Activated B cell treated with CpG ODN at 0.5 μM for 24 hours (primary cell): ENCODE data around the gene HSH2D. TPM values are rescaled to one million over a fixed set of nuclear protein-coding genes. Genes with fewer than 3 reads are reported as not detected.

Experiments
- ATAC-seq: fragments of 200-7000 bp; cut with Tn5 transposase; one replicate; pipeline ENCODE4 v1.10.0; 2021; ENCODE audit warnings: low read depth, mild to moderate bottlenecking, moderate library complexity
- CTCF ChIA-PET: fragments of 350-600 bp; sonication (Branson Sonifier 250); formaldehyde crosslinking; loops from one replicate; lab custom pipeline; 2021; ENCODE audit warnings: antibody characterized with exemption; lab: Charles Lee
- POLR2A ChIA-PET: fragments of 350-600 bp; sonication (Branson Sonifier 250); formaldehyde crosslinking; loops from one replicate; lab custom pipeline; 2021; ENCODE audit warnings: antibody characterized with exemption; lab: Charles Lee
- DNase-seq: peaks from one replicate; pipeline ENCODE4 v3.0.0; 2022
- H3K27ac Mint-ChIP-seq: one replicate; pipeline ENCODE4 v1.8.0; 2020; ENCODE audit warnings: mixed read lengths
- H3K27me3 Mint-ChIP-seq: one replicate; pipeline ENCODE4 v1.8.0; 2021; ENCODE audit warnings: mixed read lengths
- H3K36me3 Mint-ChIP-seq: one replicate; pipeline ENCODE4 v1.8.0; 2021; ENCODE audit warnings: low read depth, mixed read lengths
- H3K4me1 Mint-ChIP-seq: one replicate; pipeline ENCODE4 v1.8.0; 2021; ENCODE audit warnings: mixed read lengths
- H3K4me3 Mint-ChIP-seq: one replicate; pipeline ENCODE4 v1.8.0; 2020; ENCODE audit warnings: mild to moderate bottlenecking, mixed read lengths
- H3K9me3 Mint-ChIP-seq: one replicate; pipeline ENCODE4 v1.8.0; 2020; ENCODE audit warnings: mixed read lengths
- intact Hi-C: fragments of 100-400 bp; cut with micrococcal nuclease; formaldehyde crosslinking; loops from one replicate; pipeline ENCODE4 v1.15.1; 2024
- total RNA-seq: library from RNA; stranded (reverse); gene quantifications from 2 replicates; pipeline ENCODE4 v1.2.3, GENCODE V29; 2022
- TF ChIP-seq, protein P1 (sequence below): fragments of 200-600 bp; IDR thresholded peaks from one replicate; pipeline ENCODE4 v1.8.0; 2022; ENCODE audit warnings: antibody characterized with exemption, mild to moderate bottlenecking

The HSH2D gene
- total RNA-seq, 1 donor from 2014 or later = 191 TPM

DNA sequence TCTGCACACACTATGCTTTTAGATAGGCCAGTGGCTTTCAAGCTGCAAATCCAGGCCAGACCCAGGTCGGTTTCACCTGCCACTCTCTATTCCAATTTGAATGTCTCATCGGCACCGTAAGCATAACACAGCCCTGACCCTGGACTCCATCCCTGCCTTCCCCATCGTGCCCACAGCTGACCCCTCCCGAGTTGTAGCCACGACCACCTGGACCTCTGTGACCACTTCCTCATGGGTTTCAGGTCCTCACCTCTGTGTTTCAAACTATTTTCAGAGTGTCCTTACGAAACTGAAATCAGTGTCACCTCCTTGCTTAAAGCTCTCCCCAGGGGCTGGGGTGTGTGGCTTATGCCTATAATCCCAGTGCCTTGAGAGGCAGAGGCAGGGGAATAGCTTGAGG, 9.0 kb upstream of the HSH2D start:
- no peaks in the 10 kb centered on the region for H3K27me3 Mint-ChIP-seq
- H3K36me3 Mint-ChIP-seq = peaks cover 51% of the 10 kb centered on the region
- ATAC-seq (peak; percentile 21), DNase-seq (no peak)
- intact Hi-C loops = no loop called here
- TF ChIP-seq, protein P1, sequence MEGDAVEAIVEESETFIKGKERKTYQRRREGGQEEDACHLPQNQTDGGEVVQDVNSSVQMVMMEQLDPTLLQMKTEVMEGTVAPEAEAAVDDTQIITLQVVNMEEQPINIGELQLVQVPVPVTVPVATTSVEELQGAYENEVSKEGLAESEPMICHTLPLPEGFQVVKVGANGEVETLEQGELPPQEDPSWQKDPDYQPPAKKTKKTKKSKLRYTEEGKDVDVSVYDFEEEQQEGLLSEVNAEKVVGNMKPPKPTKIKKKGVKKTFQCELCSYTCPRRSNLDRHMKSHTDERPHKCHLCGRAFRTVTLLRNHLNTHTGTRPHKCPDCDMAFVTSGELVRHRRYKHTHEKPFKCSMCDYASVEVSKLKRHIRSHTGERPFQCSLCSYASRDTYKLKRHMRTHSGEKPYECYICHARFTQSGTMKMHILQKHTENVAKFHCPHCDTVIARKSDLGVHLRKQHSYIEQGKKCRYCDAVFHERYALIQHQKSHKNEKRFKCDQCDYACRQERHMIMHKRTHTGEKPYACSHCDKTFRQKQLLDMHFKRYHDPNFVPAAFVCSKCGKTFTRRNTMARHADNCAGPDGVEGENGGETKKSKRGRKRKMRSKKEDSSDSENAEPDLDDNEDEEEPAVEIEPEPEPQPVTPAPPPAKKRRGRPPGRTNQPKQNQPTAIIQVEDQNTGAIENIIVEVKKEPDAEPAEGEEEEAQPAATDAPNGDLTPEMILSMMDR = no peak
- peaks cover 2% of the 10 kb centered on the region for H3K9me3 Mint-ChIP-seq
- ChIA-PET POLR2A (interaction anchor here (0.5 to 5.4 kb wide), 6 partner anchors 9 to 117 kb away, joined by 3 to 37 read pairs (median 7); partner anchors contain the start of gene HSH2D), CTCF (interaction anchor here (0.6 kb wide), 1 partner anchor 860 kb away, joined by 3 read pairs; no protein-coding TSS in a partner anchor)
- peak overlapping the region; percentile 82 for H3K27ac Mint-ChIP-seq
- no peak overlapping the region for H3K4me3 Mint-ChIP-seq
- H3K4me1 Mint-ChIP-seq = peaks cover 32% of the 10 kb centered on the region

DNA sequence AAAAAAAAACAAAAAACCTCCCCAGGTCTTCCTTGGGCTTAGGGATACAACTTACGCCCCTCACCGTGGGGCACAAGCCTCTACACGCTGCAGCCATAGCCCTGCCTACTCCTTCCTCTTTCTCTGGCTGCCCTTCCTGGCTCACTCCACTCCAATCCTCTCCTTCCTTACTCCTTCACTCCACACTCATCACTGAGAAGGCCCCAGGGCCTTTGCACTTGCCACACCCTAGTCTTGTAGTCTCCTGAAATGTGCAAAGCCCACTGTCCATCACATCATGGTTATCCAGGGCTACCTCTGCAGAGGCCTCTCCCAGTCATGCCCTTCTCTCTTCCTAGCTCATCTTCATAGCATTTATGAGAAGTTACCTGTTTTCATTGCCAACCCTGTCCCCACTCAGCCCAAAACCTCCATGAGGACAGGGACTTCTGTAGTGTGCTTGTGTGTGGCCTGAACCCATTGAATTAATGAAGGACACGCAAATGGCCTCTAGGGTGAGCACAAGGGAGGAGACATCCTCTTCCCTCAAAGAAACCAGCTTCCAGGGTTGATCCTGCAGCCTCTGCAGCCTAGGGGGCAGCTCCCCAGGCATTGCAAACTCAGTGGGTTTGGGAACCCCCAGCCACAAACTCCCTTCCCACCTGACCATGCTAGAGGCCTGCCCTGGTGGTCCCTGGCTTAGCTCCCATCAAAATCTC, 7.9 kb upstream of the HSH2D start:
- DNase-seq = no peak
- peak overlapping the region; percentile 62 for H3K27ac Mint-ChIP-seq
- TF ChIP-seq, protein P1 = no peak
- H3K4me1 Mint-ChIP-seq = peaks cover 43% of the 10 kb centered on the region
- H3K27me3 Mint-ChIP-seq = no peaks in the 10 kb centered on the region
- intact Hi-C loops = no loop called here
- ChIA-PET POLR2A (interaction anchor here (0.9 to 5.4 kb wide), 4 partner anchors 9 to 65 kb away, joined by 3 to 37 read pairs (median 14); partner anchors contain the start of gene HSH2D), CTCF (no interaction called here)
- no peak for ATAC-seq
- no peak overlapping the region for H3K4me3 Mint-ChIP-seq
- H3K9me3 Mint-ChIP-seq = peaks cover 2% of the 10 kb centered on the region
- H3K36me3 Mint-ChIP-seq = peaks cover 42% of the 10 kb centered on the region

DNA sequence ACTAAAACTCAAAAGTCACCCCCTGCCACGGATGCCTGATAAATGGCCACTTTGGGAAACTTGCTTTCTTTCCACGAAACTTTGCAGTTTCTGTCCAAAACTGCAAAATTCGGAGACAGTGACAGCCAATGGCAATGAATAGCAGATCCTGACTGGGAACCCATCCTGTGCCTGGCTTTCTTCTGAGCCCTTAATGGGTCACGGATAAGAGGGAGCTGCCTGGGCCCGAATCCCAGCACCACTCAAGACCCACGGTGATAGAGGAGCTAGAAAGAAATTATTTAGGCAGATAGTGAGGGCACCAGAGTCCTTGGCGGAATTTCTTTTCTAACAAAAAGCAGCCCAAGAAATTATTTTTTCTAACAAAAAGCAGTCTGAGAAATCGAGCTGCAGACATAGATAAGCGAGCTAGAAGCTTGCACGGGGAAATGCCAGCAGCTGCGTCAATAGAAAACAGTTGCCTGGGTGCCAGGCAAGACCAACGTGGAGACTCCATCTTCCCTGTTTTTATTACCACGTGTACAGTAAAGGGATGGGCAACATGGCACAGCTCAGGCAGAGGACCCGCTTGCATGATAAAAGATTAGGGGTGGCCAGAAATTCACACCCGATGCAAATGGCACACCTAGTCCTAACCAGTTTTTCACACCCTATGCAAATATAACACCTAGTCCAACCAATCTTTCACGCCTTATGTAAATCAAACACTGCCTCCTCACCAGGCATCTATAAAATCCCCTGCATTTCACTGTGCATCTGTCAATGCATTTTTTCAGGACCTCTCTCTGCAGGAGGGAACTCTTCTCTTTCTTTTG, 7.1 kb upstream of the HSH2D start:
- CTCF ChIA-PET = interaction anchor here (1.2 kb wide), 1 partner anchor 18 kb away, joined by 3 read pairs; no protein-coding TSS in a partner anchor
- Mint-ChIP-seq H3K27ac (peak overlapping the region; percentile 41), H3K36me3 (peaks cover 34% of the 10 kb centered on the region), H3K27me3 (no peaks in the 10 kb centered on the region), H3K4me1 (peaks cover 51% of the 10 kb centered on the region), H3K9me3 (peaks cover 2% of the 10 kb centered on the region), H3K4me3 (no peak overlapping the region)
- ATAC-seq = no peak
- intact Hi-C loops = no loop called here
- DNase-seq = no peak
- POLR2A ChIA-PET = interaction anchor here (1.0 to 5.4 kb wide), 3 partner anchors 8 to 66 kb away, joined by 3 to 37 read pairs (median 25); partner anchors contain the start of gene HSH2D
- TF ChIP-seq, protein P1 = no peak

DNA sequence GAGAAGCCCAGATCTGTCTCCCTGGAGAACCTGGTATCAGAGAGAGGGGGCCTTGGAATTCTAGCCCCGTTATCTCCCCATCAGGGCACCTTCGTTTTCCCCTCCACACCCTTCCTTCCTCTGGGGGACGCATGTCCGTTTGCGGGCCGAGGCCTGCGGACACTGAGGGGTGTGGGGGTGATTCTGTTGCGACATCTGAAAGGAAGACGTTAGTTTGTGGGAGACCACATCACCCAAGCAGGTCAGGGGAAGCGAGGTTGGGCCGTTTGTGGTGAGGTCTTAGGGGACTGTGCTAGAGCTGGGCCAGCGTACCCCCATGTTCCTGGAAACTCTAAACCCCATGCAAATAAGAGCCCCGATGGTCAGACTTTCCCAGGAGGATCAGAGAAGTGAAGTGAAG, 3.7 kb upstream of the HSH2D start:
- ChIA-PET POLR2A (interaction anchor here (0.5 to 15.4 kb wide), 8 partner anchors 8 to 115 kb away, joined by 3 to 338 read pairs (median 18); partner anchors contain the start of genes FAM32A and RAB8A), CTCF (no interaction called here)
- no peak for ATAC-seq
- Mint-ChIP-seq H3K27me3 (no peaks in the 10 kb centered on the region), H3K4me3 (peak overlapping the region; percentile 17), H3K9me3 (no peaks in the 10 kb centered on the region), H3K27ac (peak overlapping the region; percentile 72), H3K36me3 (peaks cover 9% of the 10 kb centered on the region), H3K4me1 (peaks cover 73% of the 10 kb centered on the region)
- TF ChIP-seq, protein P1 = no peak
- intact Hi-C loops = loop anchor here (2.0 to 5.0 kb wide), 4 partner anchors 21 to 448 kb away; no protein-coding TSS in a partner anchor
- DNase-seq = no peak
